Gastroesophageal sphincter (tissue), 4 donors: ENCODE measurements around the gene CLECL1. TPM values are rescaled to one million over a fixed set of nuclear protein-coding genes. Genes with fewer than 3 reads are reported as not detected.

Experiments used
- ATAC-seq: fragments of 150-250 bp; one replicate; pipeline ENCODE4 v1.9.1; 2016; ENCODE audit warnings: mild to moderate bottlenecking, moderate library complexity
- H3K27ac ChIP-seq, 4 donors: fragments of 200-600 bp; sonication (generic) in 3 of 4; 1 replicate in 3 of 4; 2 replicates in 1 of 4; pipeline ENCODE4 v1.5.1; 2016 to 2019
- H3K27me3 ChIP-seq: fragments of 200-600 bp; sonication (generic); one replicate; pipeline ENCODE4 v1.5.1; 2019
- H3K36me3 ChIP-seq, 2 donors: fragments of 200-600 bp; sonication (generic); one replicate each; pipeline ENCODE4 v1.5.1; 2019; ENCODE audit warnings: control low read depth in 1 of 2
- H3K4me1 ChIP-seq, 3 donors: fragments of 200-600 bp; sonication (generic); 1 replicate in 2 of 3; 2 replicates in 1 of 3; pipeline ENCODE4 v1.5.1; 2016 to 2019; ENCODE audit warnings: control low read depth in 2 of 3
- H3K4me3 ChIP-seq, 2 donors: fragments of 200-600 bp; sonication (generic); one replicate each; pipeline ENCODE4 v1.5.1; 2019; ENCODE audit warnings: mild to moderate bottlenecking in 1 of 2, moderate library complexity in 1 of 2
- H3K9me3 ChIP-seq, 3 donors: fragments of 200-600 bp; sonication (generic); one replicate each; pipeline ENCODE4 v1.5.1; 2017 to 2019; ENCODE audit warnings: control low read depth in 2 of 3
- EP300 ChIP-seq: sonication (generic); formaldehyde crosslinking; IDR thresholded peaks from one replicate; pipeline ENCODE4 v1.6.1; 2017; ENCODE audit warnings: antibody characterized with exemption, mild to moderate bottlenecking
- POLR2A ChIP-seq, 2 donors: fragments of 450-650 bp; IDR thresholded peaks; one replicate each; pipeline ENCODE4 v1.6.1; 2017; ENCODE audit warnings: antibody characterized with exemption in 2 of 2, mild to moderate bottlenecking in 2 of 2, moderate library complexity in 1 of 2
- POLR2AphosphoS5 ChIP-seq: sonication (generic); formaldehyde crosslinking; IDR thresholded peaks from one replicate; pipeline ENCODE4 v1.6.1; 2017; ENCODE audit warnings: antibody characterized with exemption
- WGBS, 2 donors: methylation state at CpG; one replicate each; pipeline ENCODE4 v1.1.5; 2018; ENCODE audit warnings: low coverage in 1 of 2; 5-methylcytosine and 5-hydroxymethylcytosine counted together
- total RNA-seq, 4 donors: library from RNA; depleted of rRNA; stranded (reverse); fragments of >200 nt; gene quantifications; one replicate each; pipeline ENCODE4 v1.1.0, GENCODE V29; 2016
- TF ChIP-seq, protein P1 (sequence below), 4 experiments: fragments of 200-600 bp in 2 of 4; fragments of 450-650 bp in 2 of 4; sonication (generic) in 1 of 4; IDR thresholded peaks; one replicate each; pipeline ENCODE4 v1.5.1; 2017 to 2019; ENCODE audit warnings: antibody characterized with exemption in 4 of 4, mild to moderate bottlenecking in 2 of 4, moderate library complexity in 2 of 4

Gene CLECL1
- total RNA-seq, 4 donors from 2014 or later, result not detected

DNA sequence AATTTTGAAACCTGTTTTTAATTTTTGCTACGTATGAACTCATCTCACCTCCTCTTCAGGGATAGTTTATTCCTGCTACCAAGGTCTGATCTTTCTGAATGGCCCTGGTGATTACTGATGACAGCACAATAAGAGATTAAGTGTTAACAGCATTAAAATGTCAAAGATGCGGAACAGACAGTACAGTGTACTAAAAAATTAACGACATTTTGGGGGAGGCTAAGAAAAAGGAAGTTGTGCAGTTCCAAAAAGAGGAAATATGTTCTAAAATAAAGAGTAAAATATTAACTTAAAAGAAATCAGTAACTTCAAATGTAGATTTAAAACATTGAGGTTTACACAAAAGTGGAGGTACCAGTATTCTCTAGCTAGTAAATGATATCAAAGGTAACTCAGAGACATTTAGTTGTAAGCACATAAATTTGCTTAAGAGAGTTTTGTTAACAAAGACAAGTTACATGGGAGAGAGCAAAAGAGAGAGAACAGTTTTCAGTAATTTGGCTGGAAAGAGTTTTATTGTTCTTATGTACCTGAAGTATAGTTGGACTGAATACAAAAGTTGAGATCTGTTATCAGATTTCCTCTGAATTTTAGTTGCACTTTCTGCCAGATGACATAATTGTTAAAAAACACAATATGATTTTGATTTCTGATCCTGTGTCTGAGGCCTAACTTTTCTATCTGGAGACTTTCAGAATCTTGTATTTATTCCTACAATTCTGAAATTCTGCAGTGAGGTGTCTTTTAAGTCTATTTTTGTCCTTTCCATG is 4.2 kb upstream of the CLECL1 start:
- H3K9me3 ChIP-seq, result no peaks in the 10 kb centered on the region
- H3K36me3 ChIP-seq, result no peaks in the 10 kb centered on the region
- WGBS, 2 donors, result 31 to 47% methylated on average over 3 of the region's 3 CpGs
- ATAC-seq, result no peak
- no peaks in the 10 kb centered on the region for H3K4me1 ChIP-seq
- no peak overlapping the region for H3K4me3 ChIP-seq
- TF ChIP-seq POLR2A (IDR thresholded peaks at IDR 0.05), result no peak
- TF ChIP-seq EP300, result no peak
- TF ChIP-seq, protein P1, sequence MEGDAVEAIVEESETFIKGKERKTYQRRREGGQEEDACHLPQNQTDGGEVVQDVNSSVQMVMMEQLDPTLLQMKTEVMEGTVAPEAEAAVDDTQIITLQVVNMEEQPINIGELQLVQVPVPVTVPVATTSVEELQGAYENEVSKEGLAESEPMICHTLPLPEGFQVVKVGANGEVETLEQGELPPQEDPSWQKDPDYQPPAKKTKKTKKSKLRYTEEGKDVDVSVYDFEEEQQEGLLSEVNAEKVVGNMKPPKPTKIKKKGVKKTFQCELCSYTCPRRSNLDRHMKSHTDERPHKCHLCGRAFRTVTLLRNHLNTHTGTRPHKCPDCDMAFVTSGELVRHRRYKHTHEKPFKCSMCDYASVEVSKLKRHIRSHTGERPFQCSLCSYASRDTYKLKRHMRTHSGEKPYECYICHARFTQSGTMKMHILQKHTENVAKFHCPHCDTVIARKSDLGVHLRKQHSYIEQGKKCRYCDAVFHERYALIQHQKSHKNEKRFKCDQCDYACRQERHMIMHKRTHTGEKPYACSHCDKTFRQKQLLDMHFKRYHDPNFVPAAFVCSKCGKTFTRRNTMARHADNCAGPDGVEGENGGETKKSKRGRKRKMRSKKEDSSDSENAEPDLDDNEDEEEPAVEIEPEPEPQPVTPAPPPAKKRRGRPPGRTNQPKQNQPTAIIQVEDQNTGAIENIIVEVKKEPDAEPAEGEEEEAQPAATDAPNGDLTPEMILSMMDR (IDR thresholded peaks at IDR 0.05), result no peak
- TF ChIP-seq POLR2AphosphoS5, result no peak
- peak overlapping the region in 3 of 4 donors; percentile 2 to 47 (median 15) for H3K27ac ChIP-seq
- no peaks in the 10 kb centered on the region for H3K27me3 ChIP-seq

DNA sequence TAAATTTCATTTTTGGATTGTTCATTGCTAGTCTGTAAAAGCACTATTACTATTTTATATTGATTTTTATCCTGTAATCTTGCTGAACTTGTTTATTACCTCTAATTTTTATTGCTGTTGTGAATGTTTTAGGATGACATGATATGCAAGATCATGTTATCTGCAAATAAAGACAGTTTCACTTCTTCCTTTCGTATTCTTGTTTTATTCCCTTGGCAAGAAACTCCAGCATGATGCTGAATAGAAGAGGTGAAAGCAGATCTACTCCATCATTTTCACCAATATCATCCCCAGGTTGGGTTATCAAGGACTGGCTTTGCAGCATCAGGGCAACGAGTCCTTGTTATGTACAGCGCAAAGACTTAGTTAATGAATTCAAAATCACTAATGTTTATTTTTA is 2.7 kb upstream of the CLECL1 start:
- Histone ChIP-seq H3K9me3 (no peaks in the 10 kb centered on the region), H3K36me3 (no peaks in the 10 kb centered on the region), H3K4me3 (no peak overlapping the region), H3K4me1 (no peaks in the 10 kb centered on the region), H3K27me3 (no peaks in the 10 kb centered on the region), H3K27ac (no peak overlapping the region)
- 74 to 78% methylated on average over 3 of the region's 3 CpGs for WGBS, 2 donors
- TF ChIP-seq, protein P1 (IDR thresholded peaks at IDR 0.05), result no peak
- TF ChIP-seq POLR2AphosphoS5 (no peak), POLR2A (IDR thresholded peaks at IDR 0.05) (no peak), EP300 (no peak)
- ATAC-seq, result no peak

DNA sequence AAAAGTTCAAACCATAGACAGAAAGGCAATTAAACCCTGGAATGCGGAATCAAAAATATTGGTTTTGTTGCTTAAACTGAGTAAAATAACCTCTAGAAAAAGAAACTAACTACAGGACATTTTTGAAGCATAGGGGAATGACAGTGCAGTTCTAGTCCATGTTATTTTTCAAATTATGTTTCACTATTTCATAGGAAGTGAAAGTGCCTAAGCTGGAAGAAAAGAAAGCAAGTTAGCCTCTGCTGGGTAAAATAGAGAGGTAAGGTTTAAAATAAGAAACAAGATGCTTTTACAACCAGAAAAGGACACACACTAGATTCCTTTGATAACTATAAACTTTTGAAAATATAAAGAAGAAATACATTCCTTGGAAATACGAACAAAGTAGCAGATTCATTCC is 1.1 kb downstream of the CLECL1 start:
- Histone ChIP-seq H3K27ac (no peak overlapping the region), H3K4me1 (no peaks in the 10 kb centered on the region), H3K27me3 (no peaks in the 10 kb centered on the region), H3K4me3 (no peak overlapping the region), H3K36me3 (no peaks in the 10 kb centered on the region), H3K9me3 (no peaks in the 10 kb centered on the region)
- ATAC-seq, result no peak
- 73 to 90% methylated on average over 2 of the region's 2 CpGs for WGBS, 2 donors
- no peak for TF ChIP-seq POLR2AphosphoS5

DNA sequence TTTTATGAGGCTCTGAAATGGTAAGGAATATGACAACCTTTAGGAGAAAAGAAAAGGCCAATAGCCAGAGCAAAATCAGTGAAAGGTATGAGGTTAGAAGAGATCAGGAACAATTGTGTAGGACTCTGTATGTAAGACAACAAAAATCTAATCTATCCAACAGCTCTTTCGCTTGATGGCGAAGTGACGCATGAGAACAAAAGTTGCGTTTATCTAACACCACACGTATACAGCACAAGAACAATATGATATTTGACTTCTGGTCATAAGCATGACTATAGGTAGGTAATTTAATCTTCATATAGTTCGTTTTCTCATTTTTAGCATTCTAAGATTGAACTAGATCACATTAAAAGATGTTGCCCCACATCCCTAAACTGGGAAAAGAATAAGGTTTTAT is 1.5 kb downstream of the CLECL1 start:
- TF ChIP-seq, protein P1 (IDR thresholded peaks at IDR 0.05), result no peak
- TF ChIP-seq POLR2AphosphoS5 (no peak), EP300 (no peak), POLR2A (IDR thresholded peaks at IDR 0.05) (no peak)
- Histone ChIP-seq H3K4me3 (no peak overlapping the region), H3K27me3 (no peaks in the 10 kb centered on the region), H3K36me3 (no peaks in the 10 kb centered on the region), H3K9me3 (no peaks in the 10 kb centered on the region), H3K4me1 (no peaks in the 10 kb centered on the region), H3K27ac (no peak overlapping the region)
- no peak for ATAC-seq
- 69 to 83% methylated on average over 4 to 6 of the region's 6 CpGs for WGBS, 2 donors

DNA sequence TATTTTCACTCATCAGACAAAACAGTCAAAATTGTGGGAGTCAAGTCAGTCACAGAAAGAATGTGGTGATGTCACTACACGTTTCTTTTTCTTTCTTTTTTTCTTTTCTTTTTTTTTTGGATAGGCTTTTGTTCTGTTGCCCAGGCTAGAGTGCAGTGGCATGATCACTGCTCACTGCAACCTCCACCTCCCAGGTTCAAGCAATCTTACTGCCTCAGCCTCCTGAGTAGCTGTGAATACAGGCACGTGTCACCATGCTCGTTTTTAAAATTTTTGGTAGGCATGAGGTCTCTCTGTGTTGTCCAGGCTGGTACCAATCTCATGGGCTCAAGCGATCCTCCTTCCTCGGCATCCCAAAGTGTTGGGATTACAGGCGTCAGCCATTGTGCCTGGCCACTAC is 2.3 kb downstream of the CLECL1 start:
- no peak overlapping the region for H3K27ac ChIP-seq
- no peaks in the 10 kb centered on the region for H3K27me3 ChIP-seq
- TF ChIP-seq EP300, result no peak
- TF ChIP-seq POLR2A (IDR thresholded peaks at IDR 0.05), result no peak
- no peak for TF ChIP-seq POLR2AphosphoS5
- TF ChIP-seq, protein P1 (IDR thresholded peaks at IDR 0.05), result no peak
- H3K36me3 ChIP-seq, result no peaks in the 10 kb centered on the region
- WGBS, 2 donors, result 73 to 84% methylated on average over 6 of the region's 6 CpGs
- no peaks in the 10 kb centered on the region for H3K4me1 ChIP-seq
- H3K9me3 ChIP-seq, result no peaks in the 10 kb centered on the region
- no peak for ATAC-seq
- no peak overlapping the region for H3K4me3 ChIP-seq
